ENCODE results near the gene RGL2.
"Not testable (repeated sequence)": the region's sequence is repeated elsewhere in the genome, so short reads cannot be mapped to it uniquely, and the experiment has no call there.

RGL2 gene

DNA sequence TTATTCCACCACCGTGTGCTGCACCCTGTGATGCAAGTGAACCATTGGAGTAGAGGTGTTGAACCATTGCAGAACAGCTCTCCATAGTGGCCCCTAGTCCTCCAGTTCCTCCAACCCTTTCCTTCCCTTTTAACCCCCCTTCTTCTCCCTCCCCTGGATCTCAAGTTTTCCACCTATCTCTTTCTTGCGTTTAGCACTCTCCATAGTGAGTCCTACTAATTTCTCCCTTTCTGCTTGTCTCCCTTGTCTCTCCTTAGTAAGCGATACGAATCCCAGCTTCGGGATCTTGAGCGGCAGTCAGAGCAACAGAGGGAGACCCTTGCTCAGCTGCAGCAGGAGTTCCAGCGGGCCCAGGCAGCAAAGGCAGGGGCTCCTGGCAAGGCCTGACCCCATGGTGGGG lies 8.3 kb downstream of the RGL2 start:
- DNase-seq, result no peak

DNA sequence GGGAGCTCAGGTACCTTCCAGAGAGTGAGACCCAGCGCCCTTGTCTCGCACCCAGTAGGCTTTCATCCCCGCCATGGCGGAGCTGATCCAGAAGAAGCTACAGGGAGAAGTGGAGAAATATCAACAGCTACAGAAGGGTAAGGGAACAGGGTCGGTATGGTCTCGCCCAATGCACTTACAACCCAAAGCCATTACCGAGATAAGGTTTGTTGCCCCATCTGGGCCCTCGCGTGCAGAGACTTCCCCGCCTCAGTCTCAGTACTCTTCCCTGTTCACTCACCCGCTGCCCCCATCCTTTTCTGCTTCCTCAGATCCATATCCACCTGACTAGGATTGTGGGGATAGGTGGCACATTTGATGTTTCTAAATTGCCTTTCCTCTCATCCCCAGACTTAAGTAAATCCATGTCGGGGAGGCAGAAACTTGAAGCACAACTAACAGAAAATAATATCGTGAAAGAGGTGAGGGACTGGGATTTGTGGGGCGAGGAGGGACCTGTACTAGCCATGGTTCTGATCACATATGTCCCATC lies 8.9 kb downstream of the RGL2 start:
- DNase-seq, result no peak

DNA sequence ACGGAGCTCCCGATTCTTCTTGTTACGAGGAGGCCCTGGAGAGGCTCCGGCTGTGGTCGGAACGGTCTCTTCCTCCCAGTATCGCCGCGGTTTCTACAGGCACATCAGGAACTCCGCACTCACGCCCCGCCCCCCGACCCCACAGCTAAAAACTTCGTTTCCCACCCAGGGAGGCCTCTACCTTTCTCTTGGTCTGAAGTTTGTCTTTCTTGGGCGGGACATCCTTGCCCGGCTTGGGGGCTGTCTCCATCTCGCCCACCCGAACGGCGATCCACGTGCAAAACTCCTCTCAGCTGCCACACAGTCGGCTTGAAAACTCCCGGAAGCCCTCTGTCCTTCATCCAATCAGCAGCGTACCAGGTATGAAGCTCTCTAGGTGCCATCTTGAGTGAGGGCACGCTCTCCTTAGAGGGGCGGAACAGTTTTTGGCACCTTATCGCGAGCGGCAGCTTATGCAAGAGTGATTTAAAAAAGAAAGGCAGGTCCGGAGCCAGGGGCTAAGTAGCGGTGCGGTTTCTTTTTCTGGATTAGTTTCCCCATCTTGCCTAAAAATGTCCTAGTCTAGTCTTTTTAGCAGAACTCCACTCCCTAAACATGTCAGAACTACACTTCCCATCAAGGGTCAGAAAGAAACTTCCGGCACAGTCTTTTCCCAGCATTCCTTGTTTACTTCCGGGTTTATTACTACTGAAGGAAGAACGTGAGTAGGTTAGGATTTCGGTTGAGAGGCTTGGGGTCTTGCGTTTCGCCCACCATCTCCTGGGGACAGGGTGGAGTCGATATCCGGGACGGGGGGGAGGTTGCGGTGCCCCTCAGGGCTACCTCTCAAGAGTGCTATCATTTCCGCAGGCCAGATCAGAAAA lies 9.6 kb downstream of the RGL2 start, which contains the start of the genes PFDN6 and WDR46:
TSS of gene PFDN6 (plus strand) at position 681 of the 863 bp plus-strand sequence. CDS start 256 bp downstream, outside the sequence.
TSS of gene WDR46 (minus strand) at position 319 of the 863 bp plus-strand sequence. CDS start at position 250, 69 bp downstream.
- peak; percentile 38 for DNase-seq

DNA sequence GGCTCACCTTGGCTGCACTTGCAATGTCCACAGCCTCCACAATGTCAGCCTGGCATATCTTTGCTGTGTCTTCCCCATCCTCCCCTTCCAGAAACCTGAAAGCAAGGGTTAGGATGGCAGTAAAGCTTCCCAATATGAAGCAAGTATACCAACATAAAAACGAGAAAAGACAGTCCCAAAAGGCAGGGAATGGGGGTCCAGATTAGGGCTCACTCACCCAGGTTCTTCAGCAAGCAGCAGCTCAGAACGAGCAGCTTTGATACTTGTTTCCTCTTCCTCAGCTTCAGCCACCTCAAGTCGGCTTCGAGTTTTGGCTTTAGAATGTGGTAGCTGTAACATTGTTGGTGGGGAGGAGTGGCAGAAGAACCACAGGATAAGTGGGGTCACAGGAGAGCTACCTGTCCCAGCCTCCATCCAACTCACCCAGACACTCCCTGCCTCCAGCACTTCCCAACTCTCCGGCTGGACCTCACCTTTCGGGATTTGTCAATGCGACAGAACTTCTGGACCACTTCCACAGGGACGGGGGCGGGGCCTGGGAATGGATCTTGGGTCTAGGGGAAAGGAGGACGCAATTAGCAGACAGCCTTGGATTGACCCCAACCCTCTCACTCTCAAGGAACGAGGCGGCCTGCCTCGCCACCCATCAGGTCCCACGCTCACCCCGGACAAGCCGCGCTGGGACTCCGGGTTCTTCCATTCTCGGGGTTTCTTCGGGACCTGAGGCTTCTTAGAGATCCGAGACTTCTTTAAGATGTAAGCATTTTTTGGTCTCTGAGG lies 10.4 kb downstream of the RGL2 start:
- DNase-seq, result no peak

DNA sequence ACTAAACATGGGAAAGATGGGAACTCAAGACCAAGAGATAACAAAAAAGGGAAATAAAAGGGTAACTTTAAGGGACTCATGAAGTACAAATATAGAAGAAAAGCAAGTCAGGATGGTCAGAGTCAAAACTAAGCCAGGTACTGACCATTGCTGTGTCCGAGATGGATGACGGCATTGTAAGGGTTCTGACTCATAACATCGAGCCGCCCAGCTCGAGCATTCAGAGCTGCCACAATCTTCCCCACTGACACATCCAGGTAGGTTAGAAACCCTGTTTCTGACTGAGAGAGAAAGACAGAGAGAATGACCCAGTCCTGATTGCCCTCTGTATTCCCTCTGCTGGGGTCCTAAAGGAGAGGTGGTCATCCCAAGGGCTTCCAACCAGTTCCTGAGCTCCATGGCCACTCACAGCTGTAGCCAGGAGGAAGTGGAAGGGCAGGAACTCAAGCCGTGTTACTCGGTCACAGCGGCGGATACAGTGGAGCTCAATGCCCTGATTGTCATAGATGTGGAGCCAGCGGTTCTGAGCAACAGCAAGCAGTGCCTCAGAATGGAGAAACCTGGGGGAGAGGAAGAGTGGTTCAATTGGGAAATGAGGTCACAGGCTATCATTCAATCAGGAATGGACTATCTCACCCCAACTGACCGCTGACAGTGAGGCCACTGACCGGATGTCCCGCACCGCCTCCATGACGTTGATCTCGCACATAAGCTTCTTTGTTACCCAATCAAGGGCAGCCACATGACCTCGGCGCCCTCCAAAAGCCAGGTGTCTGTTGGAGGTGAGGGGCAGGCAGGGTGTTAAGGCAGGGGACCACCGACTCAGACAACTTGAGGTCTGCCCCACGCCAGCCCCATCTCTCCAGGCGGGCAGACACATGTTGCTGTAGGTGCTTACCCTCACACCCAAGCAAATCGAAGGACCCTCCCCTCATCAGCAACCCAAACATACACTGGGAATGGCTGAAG lies 11.5 kb downstream of the RGL2 start:
- DNase-seq, result no peak

DNA sequence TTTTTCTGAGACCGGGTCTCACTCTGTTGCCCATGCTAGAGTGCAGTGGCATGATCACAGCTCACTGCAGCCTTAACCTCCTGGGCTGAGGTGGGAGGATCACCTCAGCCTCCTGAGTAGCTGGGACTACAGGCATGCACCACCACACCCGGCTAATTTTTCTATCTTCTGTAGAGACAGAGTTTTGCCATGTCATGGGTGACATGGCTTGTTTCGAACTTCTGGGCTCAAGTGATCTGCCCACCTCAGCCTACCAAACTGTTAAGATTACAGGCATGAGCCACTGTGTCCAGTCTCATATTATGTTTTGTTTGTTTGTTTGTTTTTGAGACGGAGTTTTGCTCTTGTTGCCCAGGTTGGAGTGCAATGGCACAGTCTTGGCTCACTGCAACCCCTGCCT lies 13.5 kb downstream of the RGL2 start:
- not testable (repeated sequence) for DNase-seq

DNA sequence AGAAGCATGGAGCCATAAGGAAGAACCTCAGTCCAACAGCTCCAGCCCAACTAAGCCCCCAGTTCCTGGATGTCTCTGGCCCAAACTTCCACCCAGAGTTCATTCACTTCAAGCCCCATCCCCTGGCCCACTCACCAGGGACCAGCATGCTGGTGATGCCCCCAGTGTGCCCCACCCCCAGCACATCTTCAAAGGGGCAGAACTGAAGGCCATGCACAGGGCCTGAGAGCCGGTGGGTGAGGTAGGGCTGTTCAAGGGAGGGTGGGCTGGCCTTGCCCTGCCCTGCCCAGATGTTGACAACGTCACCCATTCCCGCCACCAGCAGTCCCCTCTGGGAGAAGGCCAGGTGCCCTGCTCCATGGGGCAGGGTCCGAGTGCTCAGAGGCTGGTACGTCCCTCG lies 18.2 kb downstream of the RGL2 start:
- no peak for DNase-seq

DNA sequence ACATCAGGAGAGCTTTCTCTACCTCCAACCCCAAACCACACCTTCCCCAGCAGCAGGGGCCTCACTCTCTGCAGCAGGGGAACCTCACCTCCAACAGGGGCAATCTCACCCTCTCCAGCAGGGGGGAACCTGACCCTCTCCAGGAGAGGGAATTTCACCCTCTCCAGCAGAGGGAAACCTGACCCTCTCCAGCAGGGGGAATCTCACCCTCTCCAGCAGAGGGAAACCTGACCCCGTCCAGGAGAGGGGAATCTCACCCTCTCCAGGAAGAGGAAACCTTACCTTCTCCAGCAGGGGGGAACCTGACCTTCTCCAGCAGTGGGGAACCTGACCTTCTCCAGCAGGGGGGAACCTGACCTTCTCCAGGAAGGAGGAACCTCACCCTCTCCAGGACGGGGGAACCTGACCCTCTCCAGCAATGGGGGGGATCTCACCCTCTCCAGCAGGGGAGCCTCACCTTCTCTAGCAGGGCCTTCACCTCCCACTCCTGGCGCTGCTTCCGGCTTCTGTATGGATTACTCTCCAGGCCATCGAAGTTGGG lies 18.7 kb downstream of the RGL2 start:
- peak; percentile 62 for DNase-seq

DNA sequence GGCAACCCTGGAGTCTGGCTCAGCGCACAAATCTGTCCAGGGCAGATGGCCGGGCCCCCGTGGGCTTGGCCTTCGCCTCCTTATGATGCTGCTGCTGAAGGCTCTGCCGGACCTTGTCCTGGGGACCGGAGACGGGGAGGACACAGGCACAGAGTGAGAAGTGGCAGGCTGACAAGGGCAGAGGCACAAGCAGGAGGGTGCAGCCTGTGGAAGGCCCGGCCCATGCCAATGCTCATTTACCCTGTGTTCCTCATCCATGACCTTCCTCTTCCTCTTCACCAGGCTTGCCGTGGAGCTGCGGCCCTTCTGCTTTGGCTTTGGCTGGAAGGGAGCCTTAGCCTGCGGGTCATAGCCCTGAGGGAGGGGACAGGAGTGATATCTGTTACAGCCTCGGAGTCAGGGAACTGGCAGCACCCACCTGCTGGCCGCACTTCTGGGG lies 19.5 kb downstream of the RGL2 start:
- no peak for DNase-seq

DNA sequence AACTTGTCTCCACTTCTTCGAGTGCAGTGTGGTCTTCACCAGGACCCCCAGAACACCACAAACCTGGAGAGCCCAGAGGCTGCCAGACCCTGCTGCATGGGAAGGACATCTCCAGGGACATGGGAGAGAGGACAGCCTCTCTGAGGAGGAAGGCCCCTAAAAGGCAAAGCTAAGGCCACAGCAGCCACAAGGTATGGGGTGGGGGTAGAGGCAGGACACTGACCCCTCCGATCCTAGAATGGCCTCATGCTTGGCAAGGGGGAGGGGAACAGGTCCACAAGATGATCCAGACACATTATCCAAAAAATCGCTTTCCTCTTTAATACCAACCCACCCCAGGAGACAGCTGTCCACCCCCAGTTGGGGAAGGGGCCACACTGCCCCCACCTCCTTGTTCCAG lies 19.9 kb downstream of the RGL2 start:
- DNase-seq, result no peak

DNA sequence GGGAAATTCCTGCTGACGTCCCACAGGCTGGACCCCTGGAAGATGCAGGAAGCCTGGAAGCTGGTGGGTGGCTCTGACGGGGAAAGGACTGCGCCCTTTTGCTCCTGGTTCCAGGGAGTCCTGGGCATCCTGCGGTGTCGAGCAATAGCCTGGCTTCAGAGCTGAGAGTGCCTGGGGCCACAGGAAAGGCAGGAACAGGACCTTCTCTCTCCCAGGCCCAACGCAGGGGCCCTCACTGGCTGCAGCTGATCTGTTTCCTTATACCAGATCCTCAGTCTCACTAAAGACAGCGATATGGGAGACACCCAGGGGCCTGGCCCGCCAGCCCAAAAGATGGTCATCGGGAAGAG lies 20.4 kb downstream of the RGL2 start:
- no peak for DNase-seq

DNA sequence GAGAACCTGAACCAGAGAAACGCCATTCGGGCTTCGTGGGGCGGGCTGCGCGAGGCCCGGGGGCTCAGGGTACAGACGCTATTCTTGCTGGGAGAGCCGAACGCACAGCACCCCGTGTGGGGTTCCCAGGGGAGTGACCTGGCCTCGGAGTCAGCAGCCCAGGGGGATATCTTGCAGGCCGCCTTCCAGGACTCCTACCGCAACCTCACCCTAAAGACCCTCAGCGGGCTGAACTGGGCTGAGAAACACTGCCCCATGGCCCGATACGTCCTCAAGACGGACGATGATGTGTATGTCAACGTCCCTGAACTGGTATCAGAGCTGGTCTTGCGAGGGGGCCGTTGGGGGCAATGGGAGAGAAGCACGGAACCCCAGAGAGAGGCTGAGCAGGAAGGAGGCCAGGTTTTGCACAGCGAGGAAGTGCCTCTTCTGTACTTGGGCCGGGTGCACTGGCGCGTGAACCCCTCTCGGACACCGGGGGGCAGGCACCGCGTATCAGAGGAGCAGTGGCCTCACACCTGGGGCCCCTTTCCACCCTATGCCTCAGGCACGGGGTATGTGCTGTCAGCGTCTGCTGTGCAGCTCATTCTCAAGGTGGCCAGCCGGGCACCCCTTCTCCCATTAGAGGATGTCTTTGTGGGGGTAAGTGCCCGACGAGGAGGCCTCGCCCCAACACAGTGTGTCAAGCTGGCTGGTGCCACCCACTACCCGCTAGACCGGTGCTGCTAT lies 20.9 kb downstream of the RGL2 start:
- DNase-seq, result no peak

DNA sequence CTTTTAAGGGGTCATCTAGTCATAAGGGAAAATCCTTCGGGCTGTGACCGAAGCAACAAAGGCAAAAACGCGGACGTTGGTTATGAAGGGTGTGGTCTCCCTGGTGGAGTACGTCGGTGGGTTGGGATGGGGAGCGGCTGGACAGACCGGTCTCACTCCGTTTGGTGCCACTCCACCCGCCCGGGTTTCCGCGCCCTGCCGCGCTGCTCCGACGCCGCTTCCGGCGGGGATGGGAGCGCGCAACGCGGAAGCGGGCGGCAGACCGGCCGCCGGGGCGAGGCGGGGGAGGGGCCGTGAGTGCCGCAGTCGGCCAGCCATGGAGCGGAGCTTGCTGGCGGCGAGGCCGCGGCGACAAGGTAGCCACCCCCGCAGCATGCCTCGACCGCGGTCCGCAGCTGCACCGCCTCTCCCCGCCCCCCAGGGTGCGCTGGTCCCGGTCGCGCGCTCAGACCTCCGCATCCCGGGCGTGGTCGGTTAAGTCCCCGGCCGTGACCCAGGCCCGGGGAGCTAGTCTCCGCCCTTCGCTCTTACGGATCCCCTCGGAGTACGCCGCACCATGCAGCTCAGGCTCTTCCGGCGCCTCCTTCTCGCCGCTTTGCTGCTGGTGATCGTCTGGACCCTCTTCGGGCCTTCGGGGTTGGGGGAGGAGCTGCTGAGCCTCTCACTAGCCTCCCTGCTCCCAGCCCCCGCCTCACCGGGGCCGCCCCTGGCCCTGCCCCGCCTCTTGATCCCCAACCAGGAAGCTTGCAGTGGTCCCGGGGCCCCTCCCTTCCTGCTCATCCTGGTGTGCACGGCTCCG lies 21.7 kb downstream of the RGL2 start, which contains the start of gene B3GALT4:
TSS of gene B3GALT4 (plus strand) at position 260 of the 799 bp plus-strand sequence. CDS start at position 557, 297 bp downstream.
- DNase-seq, result no peak

DNA sequence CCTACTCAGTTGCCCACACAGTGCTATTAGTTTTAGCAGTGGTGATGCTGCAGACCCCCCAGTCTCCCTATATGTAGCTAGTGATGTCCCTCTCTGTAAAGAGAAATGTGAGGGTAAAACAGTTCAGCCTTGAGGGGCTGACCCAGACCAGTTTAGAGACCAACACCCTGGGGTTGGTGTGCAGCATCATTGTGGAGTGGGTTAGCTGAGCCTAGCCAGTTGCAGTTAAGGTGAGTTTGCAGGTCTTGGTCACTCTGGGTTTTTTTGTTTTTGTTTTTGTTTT lies 22.2 kb downstream of the RGL2 start:
- DNase-seq, result no peak

DNA sequence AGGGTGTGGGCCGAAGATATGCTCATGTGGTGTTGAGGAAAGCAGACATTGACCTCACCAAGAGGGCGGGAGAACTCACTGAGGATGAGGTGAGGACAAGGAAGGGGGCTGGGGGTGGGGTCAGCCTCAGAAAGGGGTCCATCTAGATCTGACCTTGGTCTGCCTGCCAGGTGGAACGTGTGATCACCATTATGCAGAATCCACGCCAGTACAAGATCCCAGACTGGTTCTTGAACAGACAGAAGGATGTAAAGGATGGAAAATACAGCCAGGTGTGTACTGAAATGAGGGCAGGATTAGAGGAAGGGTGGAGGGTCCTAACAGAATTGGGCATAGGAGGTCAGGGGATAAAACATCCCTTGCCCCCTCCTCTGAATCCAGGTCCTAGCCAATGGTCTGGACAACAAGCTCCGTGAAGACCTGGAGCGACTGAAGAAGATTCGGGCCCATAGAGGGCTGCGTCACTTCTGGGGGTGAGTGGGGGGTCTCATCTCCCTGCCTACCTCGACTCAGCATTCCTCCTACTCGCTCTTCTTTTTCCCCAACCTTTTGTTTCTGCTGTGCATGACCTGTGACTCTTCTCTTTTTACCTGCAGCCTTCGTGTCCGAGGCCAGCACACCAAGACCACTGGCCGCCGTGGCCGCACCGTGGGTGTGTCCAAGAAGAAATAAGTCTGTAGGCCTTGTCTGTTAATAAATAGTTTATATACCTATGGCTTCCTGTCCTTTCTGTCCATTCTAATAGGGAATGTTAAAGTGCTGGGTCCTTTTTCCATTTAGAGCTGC lies 22.8 kb downstream of the RGL2 start:
- not testable (repeated sequence) for DNase-seq

DNA sequence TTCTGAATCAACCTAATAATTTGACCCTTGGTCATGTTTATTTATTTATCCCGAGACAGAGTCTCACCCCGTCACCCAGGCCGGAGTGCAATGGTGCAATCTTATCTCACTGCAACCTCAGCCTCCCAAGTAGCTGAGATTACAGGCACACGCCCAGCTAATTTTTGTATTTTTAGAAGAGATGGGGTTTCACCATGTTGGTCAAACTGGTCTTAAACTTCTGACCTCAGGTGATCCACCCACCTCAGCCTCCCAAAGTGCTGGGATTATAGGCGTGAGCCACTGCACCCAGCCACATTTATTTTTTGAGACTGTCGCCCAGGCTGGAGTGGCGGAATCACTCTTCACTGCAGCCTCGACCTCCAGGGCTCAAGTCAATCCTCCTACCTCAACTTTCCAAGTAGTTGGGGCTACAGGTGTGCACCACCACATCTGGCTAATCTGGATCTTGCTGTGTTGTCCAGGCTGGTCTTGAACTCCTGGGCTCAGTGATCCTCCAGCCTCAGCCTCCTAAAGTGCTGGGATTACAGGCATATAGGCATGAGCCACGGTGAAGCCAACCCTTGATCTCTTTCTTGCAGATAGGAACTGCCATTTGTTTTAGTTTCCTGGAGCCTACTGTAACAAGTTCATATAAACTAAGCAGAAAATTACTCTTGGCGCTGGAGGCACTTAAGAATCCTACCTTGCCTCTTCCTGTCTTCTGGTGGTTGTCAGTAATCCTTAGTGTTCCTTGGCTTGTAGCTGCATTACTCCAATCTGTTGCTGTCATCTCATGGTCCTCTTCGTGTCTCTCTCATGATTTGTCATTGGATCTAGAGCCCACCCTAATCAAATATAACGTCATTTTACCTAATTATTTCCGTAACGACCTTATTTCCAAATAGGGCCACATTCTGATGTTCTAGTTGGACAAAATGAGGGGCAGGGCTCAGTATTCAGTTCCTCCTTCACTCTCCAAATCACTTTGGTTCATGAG lies 24.5 kb downstream of the RGL2 start:
- no peak for DNase-seq

DNA sequence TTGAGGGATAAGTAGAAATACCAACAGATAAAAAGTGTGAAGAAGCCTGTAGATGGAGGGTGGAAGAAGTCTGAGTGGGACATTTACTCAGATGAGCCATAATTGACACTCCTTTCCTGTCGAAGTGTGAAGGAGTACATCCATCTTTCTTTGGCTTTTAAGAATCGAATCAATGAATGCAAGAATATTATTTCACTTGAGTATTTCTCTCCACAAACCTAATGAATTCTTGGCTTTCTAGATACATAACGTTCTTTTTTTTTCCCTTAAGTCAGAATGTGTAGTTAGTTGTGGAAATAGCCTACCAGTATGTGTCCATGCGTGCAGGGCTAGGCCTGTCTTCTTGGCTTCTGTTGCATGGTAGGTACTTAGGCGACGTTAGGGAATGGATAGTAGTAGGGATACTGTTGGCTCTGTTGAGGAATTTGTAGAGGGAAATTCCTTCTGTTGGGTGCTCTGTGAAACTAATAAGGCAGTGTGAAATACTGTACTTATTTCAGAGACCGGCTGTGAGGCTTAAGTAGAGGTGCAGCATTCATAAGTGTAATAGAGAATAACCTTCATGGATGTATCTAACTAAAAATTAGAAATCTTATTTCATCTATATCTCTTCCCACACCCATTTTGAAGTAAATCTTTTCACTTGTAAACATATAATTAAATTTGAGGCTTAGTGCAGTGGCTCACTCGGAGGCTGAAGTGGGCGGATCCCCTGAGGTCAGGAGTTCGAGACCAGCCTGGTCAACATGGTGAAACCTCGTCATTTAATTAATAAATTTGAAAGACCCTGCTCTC lies 25.4 kb downstream of the RGL2 start:
- DNase-seq, result no peak

Data from NCI-H2107 (cell line).